H1 (cell line): ENCODE results near the gene RELN. TPM values are rescaled to one million over a fixed set of nuclear protein-coding genes. Genes with fewer than 3 reads are reported as not detected.

Experiments used
- CTCF ChIA-PET: fragments of 300-600 bp; sonication (Branson Sonifier 250); formaldehyde crosslinking; loops from one replicate; lab custom pipeline; 2021; ENCODE audit not compliant: partially characterized antibody; lab: Charles Lee
- POLR2A ChIA-PET: fragments of 300-600 bp; sonication (Branson Sonifier 250); formaldehyde crosslinking; loops from one replicate; lab custom pipeline; 2021; ENCODE audit warnings: inconsistent platforms; ENCODE audit not compliant: partially characterized antibody; lab: Charles Lee
- DNase-seq, 2 experiments: peaks; one replicate each; pipeline versions ENCODE4 v3.0.0 to v3.0.0-alpha.2; 2010 to 2022; ENCODE audit warnings: low spot score in 2 of 2, low read depth in 1 of 2, mixed read lengths in 1 of 2
- FAIRE-seq: peaks from 2 replicates; lab custom pipeline; 2011; peaks lifted over from hg19 to GRCh38; lab: Jason Lieb, UNC
- H2AFZ ChIP-seq: 2 replicates; pipeline ENCODE4 v1.8.1; 2012; ENCODE audit warnings: low read length, inconsistent platforms
- H2AK5ac ChIP-seq: 2 replicates; pipeline ENCODE4 v1.6.1; 2013; ENCODE audit warnings: low read depth, low read length
- H2BK120ac ChIP-seq: replicated peaks from 2 replicates; pipeline ENCODE3; 2013; ENCODE audit warnings: low read depth, low read length, inconsistent platforms
- H2BK12ac ChIP-seq: 2 replicates; pipeline ENCODE4 v1.6.1; 2013; ENCODE audit warnings: low read depth, low read length
- H2BK15ac ChIP-seq: 2 replicates; pipeline ENCODE4 v1.6.1; 2013; ENCODE audit warnings: low read length
- H2BK20ac ChIP-seq: 2 replicates; pipeline ENCODE4 v1.6.1; 2013; ENCODE audit warnings: low read length
- H2BK5ac ChIP-seq: 2 replicates; pipeline ENCODE4 v1.6.1; 2013; ENCODE audit warnings: low read depth, low read length
- H3K14ac ChIP-seq: 2 replicates; pipeline ENCODE4 v1.6.1; 2013; ENCODE audit warnings: inconsistent platforms; ENCODE audit not compliant: insufficient read length
- H3K18ac ChIP-seq: 2 replicates; pipeline ENCODE4 v1.6.1; 2013; ENCODE audit warnings: low read length; ENCODE audit errors: extremely low read depth
- H3K23ac ChIP-seq: 2 replicates; pipeline ENCODE4 v1.6.1; 2013; ENCODE audit warnings: inconsistent platforms; ENCODE audit not compliant: insufficient read length
- H3K23me2 ChIP-seq: 2 replicates; pipeline ENCODE4 v1.6.1; 2013; ENCODE audit warnings: low read depth, low read length
- H3K27ac ChIP-seq: 2 replicates; pipeline ENCODE4 v1.6.1; 2011; ENCODE audit warnings: low read depth, low read length, inconsistent platforms
- H3K27me3 ChIP-seq, 4 experiments: replicated peaks in 1 of 4; 1 replicate in 1 of 4; 2 replicates in 3 of 4; pipeline versions ENCODE4 v1.6.1 to v1.8.1; 2011 to 2013; ENCODE audit warnings: low read length in 3 of 4, mild to moderate bottlenecking in 3 of 4, inconsistent platforms in 2 of 4, mixed read lengths in 2 of 4, moderate library complexity in 1 of 4; ENCODE audit not compliant: control insufficient read depth in 3 of 4, insufficient read depth in 3 of 4; ENCODE audit errors: extremely low read depth in 1 of 4
- H3K36me3 ChIP-seq, 4 experiments: 2 replicates each; pipeline versions ENCODE4 v1.6.1 to v1.8.1; 2011 to 2013; ENCODE audit warnings: mild to moderate bottlenecking in 4 of 4, low read length in 3 of 4, moderate library complexity in 2 of 4, control low read depth in 1 of 4, inconsistent platforms in 1 of 4; ENCODE audit not compliant: insufficient read depth in 4 of 4, control insufficient read depth in 2 of 4
- H3K4ac ChIP-seq: replicated peaks from 2 replicates; pipeline ENCODE3; 2013; ENCODE audit warnings: low read length, low read depth, mixed read lengths, inconsistent platforms; ENCODE audit not compliant: insufficient read length
- H3K4me1 ChIP-seq, 4 experiments: replicated peaks in 1 of 4; 1 replicate in 1 of 4; 2 replicates in 3 of 4; pipeline versions ENCODE4 v1.6.1 to v1.8.1; 2011 to 2013; ENCODE audit warnings: low read length in 3 of 4, inconsistent platforms in 2 of 4, mixed read lengths in 1 of 4; ENCODE audit not compliant: insufficient read depth in 4 of 4, control insufficient read depth in 3 of 4
- H3K4me2 ChIP-seq, 2 experiments: 2 replicates each; pipeline versions ENCODE4 v1.6.1 to v1.8.1; 2011 to 2013; ENCODE audit warnings: low read depth in 2 of 2, low read length in 2 of 2, control low read depth in 1 of 2, inconsistent platforms in 1 of 2, mild to moderate bottlenecking in 1 of 2; ENCODE audit not compliant: insufficient read depth in 1 of 2
- H3K4me3 ChIP-seq, 4 experiments: fragments of 200-600, 300-600 bp in 1 of 4; sonication (generic), shearing (Covaris generic), sonication (Bioruptor Twin) in 1 of 4; 2 replicates each; pipeline versions ENCODE4 v1.5.1 to v1.8.1; 2011 to 2016; ENCODE audit warnings: low read length in 4 of 4, low read depth in 3 of 4, control low read depth in 2 of 4, inconsistent platforms in 2 of 4, mild to moderate bottlenecking in 2 of 4, mixed read lengths in 1 of 4, moderate library complexity in 1 of 4; ENCODE audit not compliant: insufficient read depth in 2 of 4; ENCODE audit errors: extremely low read depth in 1 of 4
- H3K56ac ChIP-seq: replicated peaks from 2 replicates; pipeline ENCODE3; 2013; ENCODE audit warnings: low read depth, mild to moderate bottlenecking, mixed read lengths, low read length, inconsistent platforms; ENCODE audit not compliant: insufficient read length
- H3K79me1 ChIP-seq: 2 replicates; pipeline ENCODE4 v1.6.1; 2013; ENCODE audit warnings: low read depth, low read length, control low read depth
- H3K79me2 ChIP-seq, 2 experiments: 2 replicates each; pipeline versions ENCODE4 v1.6.1 to v1.8.1; 2012 to 2013; ENCODE audit warnings: low read length in 2 of 2, mild to moderate bottlenecking in 2 of 2, inconsistent platforms in 1 of 2; ENCODE audit not compliant: insufficient read depth in 2 of 2, control insufficient read depth in 1 of 2
- H3K9ac ChIP-seq, 4 experiments: replicated peaks in 1 of 4; 1 replicate in 1 of 4; 2 replicates in 3 of 4; pipeline versions ENCODE4 v1.6.1 to v1.8.1; 2011 to 2013; ENCODE audit warnings: low read depth in 3 of 4, low read length in 3 of 4, control low read depth in 2 of 4, mild to moderate bottlenecking in 2 of 4, moderate library complexity in 2 of 4, inconsistent platforms in 1 of 4; ENCODE audit errors: extremely low read depth in 1 of 4
- H3K9me3 ChIP-seq, 2 experiments: 2 replicates each; pipeline versions ENCODE4 v1.6.1 to v1.8.1; 2012 to 2013; ENCODE audit warnings: mild to moderate bottlenecking in 2 of 2, moderate library complexity in 2 of 2, control low read depth in 1 of 2, inconsistent platforms in 1 of 2, low read depth in 1 of 2, low read length in 1 of 2, mixed read lengths in 1 of 2; ENCODE audit not compliant: insufficient read depth in 2 of 2
- H4K20me1 ChIP-seq, 2 experiments: replicated peaks in 1 of 2; 2 replicates each; pipeline versions ENCODE3 to v1.8.1; 2011 to 2013; ENCODE audit warnings: inconsistent platforms in 2 of 2, low read length in 2 of 2, mild to moderate bottlenecking in 1 of 2; ENCODE audit not compliant: insufficient read depth in 2 of 2, control insufficient read depth in 1 of 2
- H4K5ac ChIP-seq: 2 replicates; pipeline ENCODE4 v1.6.1; 2013; ENCODE audit warnings: low read length, low read depth, mixed read lengths, inconsistent platforms; ENCODE audit not compliant: insufficient read length
- H4K8ac ChIP-seq: 2 replicates; pipeline ENCODE4 v1.8.0; 2013; ENCODE audit warnings: mild to moderate bottlenecking, moderate library complexity, low read length, inconsistent platforms; ENCODE audit not compliant: insufficient read depth; ENCODE audit errors: extremely low read depth
- H4K91ac ChIP-seq: replicated peaks from 2 replicates; pipeline ENCODE3; 2013; ENCODE audit warnings: low read length, mixed read lengths, inconsistent platforms; ENCODE audit not compliant: insufficient read length
- CEBPB ChIP-seq: IDR thresholded peaks from 2 replicates; pipeline ENCODE4 v1.6.1; 2012; ENCODE audit warnings: low read depth, low read length
- CHD1 ChIP-seq: IDR thresholded peaks from 2 replicates; pipeline ENCODE4 v1.6.1; 2012; ENCODE audit warnings: low read depth, low read length, improper control_type of control experiment
- CHD2 ChIP-seq: IDR thresholded peaks from 2 replicates; pipeline ENCODE4 v1.6.1; 2012; ENCODE audit warnings: low read length, improper control_type of control experiment
- EZH2 ChIP-seq: fragments of 200-600 bp; sonication (generic); IDR thresholded peaks from 2 replicates; pipeline ENCODE4 v1.7.1; 2012; ENCODE audit warnings: low read depth, mild to moderate bottlenecking, moderate library complexity, low read length, inconsistent platforms; ENCODE audit not compliant: severe bottlenecking
- FOSL1 ChIP-seq: IDR thresholded peaks from 2 replicates; pipeline ENCODE4 v1.6.1; 2011; ENCODE audit warnings: mild to moderate bottlenecking, low read depth, low read length, moderate library complexity; ENCODE audit not compliant: insufficient read depth
- GABPA ChIP-seq: IDR thresholded peaks from 2 replicates; pipeline ENCODE4 v1.6.1; 2011; ENCODE audit warnings: mild to moderate bottlenecking, low read length, moderate library complexity, borderline replicate concordance; ENCODE audit not compliant: insufficient read depth
- NRF1 ChIP-seq: IDR thresholded peaks from 2 replicates; pipeline ENCODE4 v1.6.1; 2011; ENCODE audit warnings: mild to moderate bottlenecking, low read depth, low read length, improper control_type of control experiment
- PHF8 ChIP-seq: fragments of 200-600 bp; sonication (generic); conservative IDR thresholded peaks from 2 replicates; pipeline ENCODE4 v1.7.1; 2012; ENCODE audit warnings: low read depth, mild to moderate bottlenecking, inconsistent platforms, low read length, moderate library complexity
- POU5F1 ChIP-seq: IDR thresholded peaks from 2 replicates; pipeline ENCODE4 v1.6.1; 2011; ENCODE audit warnings: low read depth, mild to moderate bottlenecking, low read length, moderate library complexity
- RBBP5 ChIP-seq: IDR thresholded peaks from 2 replicates; pipeline ENCODE4 v1.7.1; 2012; ENCODE audit warnings: low read depth, mild to moderate bottlenecking, inconsistent platforms, low read length, moderate library complexity, borderline replicate concordance
- TAF7 ChIP-seq: optimal IDR thresholded peaks from 2 replicates; pipeline ENCODE3; 2011; ENCODE audit warnings: low read depth, mild to moderate bottlenecking, inconsistent platforms, low read length, moderate library complexity, borderline replicate concordance
- TCF12 ChIP-seq: IDR thresholded peaks from 2 replicates; pipeline ENCODE4 v1.6.1; 2011; ENCODE audit warnings: low read depth, mild to moderate bottlenecking, low read length
- WGBS, 2 experiments: shearing (Covaris generic) in 1 of 2; methylation state at CpG; one replicate each; pipeline versions ENCODE4 v1.1.6 to v1.1.7; 2013 to 2015; ENCODE audit warnings: low lambda C conversion rate in 2 of 2, mixed read lengths in 2 of 2, inconsistent platforms in 1 of 2, low coverage in 1 of 2, missing lambda C conversion rate in 1 of 2; ENCODE audit not compliant: insufficient replicate concordance in 2 of 2, insufficient coverage in 1 of 2, insufficient read length in 1 of 2; ENCODE audit errors: extremely low coverage in 1 of 2, missing lambda C conversion rate in 1 of 2; 5-methylcytosine and 5-hydroxymethylcytosine counted together
- polyA plus RNA-seq, 7 experiments: library from polyadenylated mRNA; depleted of rRNA in 3 of 7; stranded (reverse) in 5 of 7; unstranded in 2 of 7; fragments of >200 nt in 5 of 7; fragments of 200-250 nt in 2 of 7; gene quantifications; 1 replicate in 5 of 7; 2 replicates in 1 of 7; 4 replicates in 1 of 7; pipeline versions ENCODE4 v1.2.1 to v1.2.3, GENCODE V29; 2011 to 2013; ENCODE audit warnings: missing spikeins in 2 of 7, mixed read lengths in 2 of 7
- total RNA-seq: library from RNA; stranded (reverse); fragmentation: NEBNext Ultra II Directional; extraction: Animal tissue kit (Norgen Biotek cat#: 25700); gene quantifications from 2 replicates; pipeline ENCODE4 v1.2.1, GENCODE V29; 2021
- TF ChIP-seq, protein P1 (sequence below), 3 experiments: IDR thresholded peaks; 1 replicate in 2 of 3; 2 replicates in 1 of 3; pipeline versions ENCODE4 v1.5.1 to v1.6.1; 2011; ENCODE audit warnings: low read length in 3 of 3, mild to moderate bottlenecking in 3 of 3, inconsistent platforms in 2 of 3, low read depth in 1 of 3, moderate library complexity in 1 of 3; ENCODE audit not compliant: insufficient read depth in 1 of 3; ENCODE audit errors: control extremely low read depth in 1 of 3

The RELN gene
- total and polyA plus RNA-seq, 2 of the 8 experiments (the other 6 are each of a cell fraction or from before 2014, with no cell fraction given), result 0.03 to 0.07 TPM

DNA sequence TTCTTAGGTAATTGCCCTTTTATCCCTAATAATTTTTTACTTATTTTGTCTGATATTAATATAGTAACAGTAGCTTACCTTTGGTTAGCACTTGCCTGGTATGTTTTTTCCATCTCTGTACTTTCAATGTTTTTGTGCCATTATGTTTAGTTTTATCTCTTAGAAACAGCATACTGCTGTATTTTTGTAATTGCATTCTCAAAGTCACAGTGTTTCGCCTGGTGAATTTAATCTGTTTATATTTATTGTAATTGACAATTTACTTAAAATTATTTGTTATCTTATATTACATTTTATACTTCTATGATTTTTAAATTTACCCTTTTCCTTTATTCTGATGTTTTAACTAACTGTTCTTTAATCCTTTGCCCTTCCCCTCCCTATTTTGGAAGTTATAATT lies 166.4 kb downstream of the RELN start:
- H3K79me2 ChIP-seq, result no peaks in the 10 kb centered on the region
- 91% methylated on average over 1 of the region's 1 CpG; no CpG with 5 or more reads in 1 of the 2 experiments for WGBS, 2 experiments
- no peak for DNase-seq
- TF ChIP-seq, protein P1, sequence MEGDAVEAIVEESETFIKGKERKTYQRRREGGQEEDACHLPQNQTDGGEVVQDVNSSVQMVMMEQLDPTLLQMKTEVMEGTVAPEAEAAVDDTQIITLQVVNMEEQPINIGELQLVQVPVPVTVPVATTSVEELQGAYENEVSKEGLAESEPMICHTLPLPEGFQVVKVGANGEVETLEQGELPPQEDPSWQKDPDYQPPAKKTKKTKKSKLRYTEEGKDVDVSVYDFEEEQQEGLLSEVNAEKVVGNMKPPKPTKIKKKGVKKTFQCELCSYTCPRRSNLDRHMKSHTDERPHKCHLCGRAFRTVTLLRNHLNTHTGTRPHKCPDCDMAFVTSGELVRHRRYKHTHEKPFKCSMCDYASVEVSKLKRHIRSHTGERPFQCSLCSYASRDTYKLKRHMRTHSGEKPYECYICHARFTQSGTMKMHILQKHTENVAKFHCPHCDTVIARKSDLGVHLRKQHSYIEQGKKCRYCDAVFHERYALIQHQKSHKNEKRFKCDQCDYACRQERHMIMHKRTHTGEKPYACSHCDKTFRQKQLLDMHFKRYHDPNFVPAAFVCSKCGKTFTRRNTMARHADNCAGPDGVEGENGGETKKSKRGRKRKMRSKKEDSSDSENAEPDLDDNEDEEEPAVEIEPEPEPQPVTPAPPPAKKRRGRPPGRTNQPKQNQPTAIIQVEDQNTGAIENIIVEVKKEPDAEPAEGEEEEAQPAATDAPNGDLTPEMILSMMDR (IDR thresholded peaks at IDR 0.05; ENCODE audit: control extremely low read depth in 1 of 3, insufficient read depth in 1 of 3, low read depth in 1 of 3, low read length in 3 of 3), result no peak
- TF ChIP-seq POU5F1, result no peak
- no peak for TF ChIP-seq EZH2
- no peak for TF ChIP-seq PHF8
- no peak for TF ChIP-seq FOSL1
- no peak for TF ChIP-seq CHD2
- no peak for TF ChIP-seq CEBPB
- no peak for TF ChIP-seq TCF12
- TF ChIP-seq CHD1, result no peak
- TF ChIP-seq GABPA, result no peak
- no peak for TF ChIP-seq TAF7
- no peak for TF ChIP-seq RBBP5
- no peak for TF ChIP-seq NRF1

More for the DNA sequence above, 166.4 kb downstream of the RELN start:
- POLR2A ChIA-PET, result no interaction called here
- Histone ChIP-seq H3K36me3 (no peaks in the 10 kb centered on the region), H2AK5ac (no peak overlapping the region), H3K56ac (no peak overlapping the region), H2BK15ac (no peak overlapping the region), H3K4ac (no peak overlapping the region), H3K4me1 (no peaks in the 10 kb centered on the region), H4K20me1 (no peaks in the 10 kb centered on the region), H4K5ac (no peak overlapping the region), H2BK20ac (no peak overlapping the region), H3K23ac (no peak overlapping the region), H4K91ac (no peak overlapping the region), H3K27ac (no peak overlapping the region), H2BK12ac (no peak overlapping the region), H3K4me3 (no peak overlapping the region), H3K27me3 (no peaks in the 10 kb centered on the region), H2BK120ac (no peak overlapping the region), H3K18ac (no peak overlapping the region), H3K4me2 (no peak overlapping the region), H3K79me1 (no peaks in the 10 kb centered on the region), H3K14ac (no peak overlapping the region), H2BK5ac (no peak overlapping the region), H4K8ac (no peak overlapping the region), H2AFZ (no peak overlapping the region), H3K23me2 (no peaks in the 10 kb centered on the region), H3K9me3 (no peaks in the 10 kb centered on the region), H3K9ac (no peak overlapping the region)
- FAIRE-seq, result no peak
- CTCF ChIA-PET, result no interaction called here
